Measurements from ENCODE around the gene TMEM151B.
A peak's percentile ranks its signal among the peaks of the same experiment; 100 is the strongest.

DNA sequence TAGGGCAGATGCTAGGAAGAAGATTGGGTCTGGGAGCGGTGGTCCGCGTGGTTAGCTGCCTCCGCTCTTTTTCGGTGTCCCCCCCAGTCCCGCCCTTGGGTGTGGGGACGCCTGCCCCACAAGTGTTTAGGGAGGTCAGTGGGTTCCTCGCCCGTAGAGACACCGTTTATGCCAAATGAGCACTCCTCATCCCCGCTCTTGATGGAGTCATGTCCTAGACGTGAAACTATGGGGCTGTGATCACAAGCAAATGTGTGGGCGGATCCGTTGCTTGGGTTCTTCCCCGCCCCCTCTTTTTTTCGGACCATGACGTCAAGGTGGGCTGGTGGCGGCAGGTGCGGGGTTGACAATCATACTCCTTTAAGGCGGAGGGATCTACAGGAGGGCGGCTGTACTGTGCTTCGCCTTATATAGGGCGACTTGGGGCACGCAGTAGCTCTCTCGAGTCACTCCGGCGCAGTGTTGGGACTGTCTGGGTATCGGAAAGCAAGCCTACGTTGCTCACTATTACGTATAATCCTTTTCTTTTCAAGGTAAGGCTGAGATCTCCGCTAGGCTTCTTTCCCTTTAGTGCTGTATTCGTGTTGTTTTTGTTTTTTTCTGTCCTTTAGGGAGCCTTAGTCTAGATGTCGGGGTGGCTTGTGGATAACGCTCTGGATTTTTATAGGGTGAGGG is 23.4 kb upstream of the TMEM151B start, which contains the start of gene HSP90AB1:
- TF ChIP-seq, protein P1, sequence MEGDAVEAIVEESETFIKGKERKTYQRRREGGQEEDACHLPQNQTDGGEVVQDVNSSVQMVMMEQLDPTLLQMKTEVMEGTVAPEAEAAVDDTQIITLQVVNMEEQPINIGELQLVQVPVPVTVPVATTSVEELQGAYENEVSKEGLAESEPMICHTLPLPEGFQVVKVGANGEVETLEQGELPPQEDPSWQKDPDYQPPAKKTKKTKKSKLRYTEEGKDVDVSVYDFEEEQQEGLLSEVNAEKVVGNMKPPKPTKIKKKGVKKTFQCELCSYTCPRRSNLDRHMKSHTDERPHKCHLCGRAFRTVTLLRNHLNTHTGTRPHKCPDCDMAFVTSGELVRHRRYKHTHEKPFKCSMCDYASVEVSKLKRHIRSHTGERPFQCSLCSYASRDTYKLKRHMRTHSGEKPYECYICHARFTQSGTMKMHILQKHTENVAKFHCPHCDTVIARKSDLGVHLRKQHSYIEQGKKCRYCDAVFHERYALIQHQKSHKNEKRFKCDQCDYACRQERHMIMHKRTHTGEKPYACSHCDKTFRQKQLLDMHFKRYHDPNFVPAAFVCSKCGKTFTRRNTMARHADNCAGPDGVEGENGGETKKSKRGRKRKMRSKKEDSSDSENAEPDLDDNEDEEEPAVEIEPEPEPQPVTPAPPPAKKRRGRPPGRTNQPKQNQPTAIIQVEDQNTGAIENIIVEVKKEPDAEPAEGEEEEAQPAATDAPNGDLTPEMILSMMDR (IDR thresholded peaks at IDR 0.05; ENCODE audit: poor library complexity, severe bottlenecking), result no peak
- TF ChIP-seq EP300 (conservative IDR thresholded peaks at IDR 0.05; ENCODE audit: poor library complexity, severe bottlenecking), result no peak
- no peak for TF ChIP-seq MXI1 (conservative IDR thresholded peaks at IDR 0.05; ENCODE audit: poor library complexity, severe bottlenecking)
- peak; percentile 84 for TF ChIP-seq REST (IDR thresholded peaks at IDR 0.05; ENCODE audit: borderline replicate concordance)
- TF ChIP-seq RAD21 (conservative IDR thresholded peaks at IDR 0.05), result no peak
- peak; percentile 95 for TF ChIP-seq TAF1 (IDR thresholded peaks at IDR 0.05; ENCODE audit: low read depth)
- no peak for TF ChIP-seq EZH2 (IDR thresholded peaks at IDR 0.05; ENCODE audit: borderline replicate concordance, insufficient read depth, low read length, poor library complexity, severe bottlenecking)
- peak; percentile 100 for TF ChIP-seq POLR2AphosphoS5 (IDR thresholded peaks at IDR 0.05)
- TF ChIP-seq SMC3 (conservative IDR thresholded peaks at IDR 0.05; ENCODE audit: poor library complexity), result no peak
